NCI-H1694 (cell line): ENCODE data around the gene CCDC148.
"Not testable (repeated sequence)": the region's sequence is repeated elsewhere in the genome, so short reads cannot be mapped to it uniquely, and the experiment has no call there.

ENCODE experiments used
- DNase-seq: peaks from one replicate; lab custom pipeline; 2025; lab: John Stamatoyannopoulos, UW

Gene CCDC148

GRCh38 chr2:158482594-158482993 is 26.0 kb upstream of the CCDC148 start:
- no peak for DNase-seq

- no peak for DNase-seq
Observed at GRCh38 chr2:158481116-158481515, 24.6 kb upstream of the CCDC148 start.

- no peak for DNase-seq
Observed at GRCh38 chr2:158478816-158479215, 22.3 kb upstream of the CCDC148 start.

GRCh38 chr2:158478237-158478636 is 21.7 kb upstream of the CCDC148 start:
- no peak for DNase-seq

- no peak for DNase-seq
Observed at GRCh38 chr2:158477202-158477601, 20.6 kb upstream of the CCDC148 start.

- DNase-seq, result not testable (repeated sequence)
Observed at GRCh38 chr2:158474526-158475011, 18.0 kb upstream of the CCDC148 start.

- no peak for DNase-seq
Observed at GRCh38 chr2:158473719-158474392, 17.3 kb upstream of the CCDC148 start.

- not testable (repeated sequence) for DNase-seq
Observed at GRCh38 chr2:158473300-158473699, 16.7 kb upstream of the CCDC148 start.

GRCh38 chr2:158472829-158473228 is 16.3 kb upstream of the CCDC148 start:
- not testable (repeated sequence) for DNase-seq

GRCh38 chr2:158467248-158467647 is 10.7 kb upstream of the CCDC148 start:
- DNase-seq, result no peak

- no peak for DNase-seq
Observed at GRCh38 chr2:158464426-158465281, 8.1 kb upstream of the CCDC148 start.

GRCh38 chr2:158463496-158464095 is 7.0 kb upstream of the CCDC148 start:
- DNase-seq, result no peak

- DNase-seq, result no peak
Observed at GRCh38 chr2:158460632-158461297, 4.2 kb upstream of the CCDC148 start.

- DNase-seq, result no peak
Observed at GRCh38 chr2:158459161-158460003, 2.8 kb upstream of the CCDC148 start.

- no peak for DNase-seq
Observed at GRCh38 chr2:158458617-158458920, 2.0 kb upstream of the CCDC148 start.

GRCh38 chr2:158457826-158458616 is 1.5 kb upstream of the CCDC148 start:
- DNase-seq, result no peak

GRCh38 chr2:158457092-158457825 is 706 bp upstream of the CCDC148 start:
- DNase-seq, result no peak

GRCh38 chr2:158443606-158444005 is 12.9 kb downstream of the CCDC148 start:
- DNase-seq, result no peak

GRCh38 chr2:158439062-158439461 is 17.5 kb downstream of the CCDC148 start:
- DNase-seq, result not testable (repeated sequence)

- DNase-seq, result not testable (repeated sequence)
Observed at GRCh38 chr2:158433716-158434115, 22.8 kb downstream of the CCDC148 start.
